Activated CD8-positive, alpha-beta T cell treated with anti-CD3 and anti-CD28 coated beads for 36 hours (primary cell): Measurements from ENCODE around the gene EFCAB8. TPM values are rescaled to one million over a fixed set of nuclear protein-coding genes. Genes with fewer than 3 reads are reported as not detected.
A peak's percentile ranks its signal among the peaks of the same experiment; 100 is the strongest.

Experiments
- ATAC-seq: fragments of 200-7000 bp; cut with Tn5 transposase; one replicate; pipeline ENCODE4 v1.10.0; 2021; ENCODE audit warnings: mild to moderate bottlenecking, moderate library complexity
- CTCF ChIA-PET: fragments of 350-600 bp; sonication (Branson Sonifier 250); formaldehyde crosslinking; loops from one replicate; lab custom pipeline; 2021; ENCODE audit warnings: antibody characterized with exemption; lab: Charles Lee
- POLR2A ChIA-PET: fragments of 350-600 bp; sonication (Branson Sonifier 250); formaldehyde crosslinking; loops from one replicate; lab custom pipeline; 2021; ENCODE audit warnings: antibody characterized with exemption; lab: Charles Lee
- DNase-seq: peaks from one replicate; pipeline ENCODE4 v3.0.0-alpha.2; 2020
- H3K27ac Mint-ChIP-seq: one replicate; pipeline ENCODE4 v1.8.0; 2021; ENCODE audit warnings: mild to moderate bottlenecking, mixed read lengths
- H3K27me3 Mint-ChIP-seq: one replicate; pipeline ENCODE4 v1.8.0; 2021; ENCODE audit warnings: mixed read lengths
- H3K36me3 Mint-ChIP-seq: one replicate; pipeline ENCODE4 v1.8.0; 2021; ENCODE audit warnings: low read depth, mixed read lengths
- H3K4me1 Mint-ChIP-seq: one replicate; pipeline ENCODE4 v1.8.0; 2021; ENCODE audit warnings: low read depth, mixed read lengths
- H3K4me3 Mint-ChIP-seq: one replicate; pipeline ENCODE4 v1.8.0; 2021; ENCODE audit warnings: mild to moderate bottlenecking, moderate library complexity, mixed read lengths
- H3K9me3 Mint-ChIP-seq: one replicate; pipeline ENCODE4 v1.8.0; 2021; ENCODE audit warnings: mixed read lengths
- intact Hi-C: fragments of 100-400 bp; cut with micrococcal nuclease; formaldehyde crosslinking; loops from one replicate; pipeline ENCODE4 v1.10.0; 2022
- total RNA-seq, 2 experiments: library from RNA; stranded (reverse); gene quantifications; one replicate each; pipeline ENCODE4 v1.2.3, GENCODE V29; 2021
- TF ChIP-seq, protein P1 (sequence below): fragments of 200-600 bp; IDR thresholded peaks from one replicate; pipeline ENCODE4 v1.8.0; 2022; ENCODE audit warnings: antibody characterized with exemption, mild to moderate bottlenecking

EFCAB8 gene
- total RNA-seq, 2 experiments from 2014 or later: 0.89 to 0.92 TPM

DNA sequence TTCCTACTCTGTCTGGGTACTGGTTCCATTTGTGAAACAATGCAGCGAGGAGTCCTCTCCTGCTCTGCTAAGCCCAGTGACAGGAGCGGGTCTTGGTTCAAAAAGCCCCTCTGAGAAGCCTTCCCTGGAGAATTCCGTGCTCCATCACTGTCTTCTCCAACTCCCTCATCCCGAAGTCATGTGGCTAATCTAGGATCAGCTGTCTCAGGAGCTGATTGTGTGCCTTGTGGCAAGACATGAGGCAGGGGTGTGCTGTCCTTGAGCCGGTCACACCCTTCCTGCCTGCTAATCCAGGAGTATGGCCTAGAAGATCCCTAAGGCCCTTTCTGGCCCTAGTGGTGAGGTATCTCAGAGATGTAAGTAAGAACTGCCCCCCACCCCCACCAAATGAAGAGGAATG, 72.0 kb downstream of the EFCAB8 start:
- Mint-ChIP-seq H3K9me3 (no peaks in the 10 kb centered on the region), H3K4me1 (peaks cover 1% of the 10 kb centered on the region), H3K4me3 (no peak overlapping the region), H3K27ac (no peak overlapping the region), H3K27me3 (no peaks in the 10 kb centered on the region), H3K36me3 (no peaks in the 10 kb centered on the region)
- ChIA-PET CTCF (no interaction called here), POLR2A (no interaction called here)
- DNase-seq (no peak), ATAC-seq (no peak)
- TF ChIP-seq, protein P1, sequence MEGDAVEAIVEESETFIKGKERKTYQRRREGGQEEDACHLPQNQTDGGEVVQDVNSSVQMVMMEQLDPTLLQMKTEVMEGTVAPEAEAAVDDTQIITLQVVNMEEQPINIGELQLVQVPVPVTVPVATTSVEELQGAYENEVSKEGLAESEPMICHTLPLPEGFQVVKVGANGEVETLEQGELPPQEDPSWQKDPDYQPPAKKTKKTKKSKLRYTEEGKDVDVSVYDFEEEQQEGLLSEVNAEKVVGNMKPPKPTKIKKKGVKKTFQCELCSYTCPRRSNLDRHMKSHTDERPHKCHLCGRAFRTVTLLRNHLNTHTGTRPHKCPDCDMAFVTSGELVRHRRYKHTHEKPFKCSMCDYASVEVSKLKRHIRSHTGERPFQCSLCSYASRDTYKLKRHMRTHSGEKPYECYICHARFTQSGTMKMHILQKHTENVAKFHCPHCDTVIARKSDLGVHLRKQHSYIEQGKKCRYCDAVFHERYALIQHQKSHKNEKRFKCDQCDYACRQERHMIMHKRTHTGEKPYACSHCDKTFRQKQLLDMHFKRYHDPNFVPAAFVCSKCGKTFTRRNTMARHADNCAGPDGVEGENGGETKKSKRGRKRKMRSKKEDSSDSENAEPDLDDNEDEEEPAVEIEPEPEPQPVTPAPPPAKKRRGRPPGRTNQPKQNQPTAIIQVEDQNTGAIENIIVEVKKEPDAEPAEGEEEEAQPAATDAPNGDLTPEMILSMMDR: no peak
- intact Hi-C loops: no loop called here

DNA sequence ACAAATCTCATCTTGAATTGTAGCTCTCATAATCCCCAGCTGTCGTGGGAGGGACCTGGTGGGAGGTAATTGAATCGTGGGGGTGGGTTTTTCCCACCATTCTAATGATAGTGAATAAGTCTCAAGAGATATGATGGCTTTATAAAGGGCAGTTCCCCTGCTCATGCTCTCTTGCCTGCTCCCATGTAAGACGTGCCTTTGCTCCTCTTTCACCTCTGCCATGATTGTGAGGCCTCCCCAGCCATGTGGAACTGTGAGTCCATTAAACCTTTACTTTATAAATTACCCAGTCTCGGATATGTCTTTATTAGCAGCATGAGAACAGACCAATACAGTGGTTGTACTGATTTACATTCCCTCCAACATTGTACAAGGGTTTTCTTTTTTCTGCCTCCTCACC, 75.9 kb downstream of the EFCAB8 start:
- Mint-ChIP-seq H3K9me3 (no peaks in the 10 kb centered on the region), H3K27ac (no peak overlapping the region), H3K36me3 (no peaks in the 10 kb centered on the region), H3K4me1 (peaks cover 1% of the 10 kb centered on the region), H3K4me3 (no peak overlapping the region), H3K27me3 (no peaks in the 10 kb centered on the region)
- no peak for DNase-seq
- TF ChIP-seq, protein P1: no peak
- POLR2A ChIA-PET: no interaction called here
- intact Hi-C loops: no loop called here
- CTCF ChIA-PET: interaction anchor here (4.5 kb wide), 1 partner anchor 11 kb away, joined by 28 read pairs; no protein-coding TSS in a partner anchor
- ATAC-seq: no peak

DNA sequence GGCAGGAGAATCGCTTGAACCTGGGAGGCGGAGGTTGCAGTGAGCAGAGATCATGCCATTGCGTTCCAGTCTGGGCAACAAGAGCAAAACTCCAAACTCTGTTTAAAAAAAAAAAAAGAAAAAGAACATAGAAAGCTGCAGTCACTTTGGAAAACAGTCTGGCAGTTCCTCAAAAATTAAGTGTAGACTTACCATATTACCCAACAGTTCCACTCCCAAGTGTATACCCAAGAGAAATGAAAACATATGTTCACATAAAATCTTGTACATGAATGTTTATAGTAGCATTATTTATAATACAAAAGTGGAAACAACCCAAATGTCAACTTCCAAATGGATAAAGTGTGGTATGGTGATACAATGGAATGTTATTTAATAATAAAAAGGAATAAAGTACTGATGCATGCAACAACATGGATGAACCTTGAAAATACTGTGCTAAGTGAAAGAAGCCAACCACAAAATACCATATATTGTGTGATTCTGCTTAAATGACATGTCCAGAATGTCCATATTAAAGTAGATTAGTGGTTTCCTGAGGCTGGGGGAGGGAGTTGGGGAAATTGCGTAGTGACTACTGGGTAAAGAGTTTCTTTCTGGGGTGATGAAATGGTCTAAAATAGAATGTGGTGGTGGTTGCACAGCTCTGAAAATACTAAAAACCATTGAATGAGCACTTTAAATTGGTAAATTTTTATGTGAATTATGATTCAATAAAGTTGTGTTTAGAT, 82.6 kb downstream of the EFCAB8 start:
- ChIA-PET POLR2A (no interaction called here), CTCF (no interaction called here)
- no peaks in the 10 kb centered on the region for H3K36me3 Mint-ChIP-seq
- no peaks in the 10 kb centered on the region for H3K27me3 Mint-ChIP-seq
- H3K4me1 Mint-ChIP-seq: peaks cover 11% of the 10 kb centered on the region
- no peak for ATAC-seq
- intact Hi-C loops: no loop called here
- no peaks in the 10 kb centered on the region for H3K9me3 Mint-ChIP-seq
- H3K4me3 Mint-ChIP-seq: no peak overlapping the region
- DNase-seq: no peak
- TF ChIP-seq, protein P1: no peak
- no peak overlapping the region for H3K27ac Mint-ChIP-seq

DNA sequence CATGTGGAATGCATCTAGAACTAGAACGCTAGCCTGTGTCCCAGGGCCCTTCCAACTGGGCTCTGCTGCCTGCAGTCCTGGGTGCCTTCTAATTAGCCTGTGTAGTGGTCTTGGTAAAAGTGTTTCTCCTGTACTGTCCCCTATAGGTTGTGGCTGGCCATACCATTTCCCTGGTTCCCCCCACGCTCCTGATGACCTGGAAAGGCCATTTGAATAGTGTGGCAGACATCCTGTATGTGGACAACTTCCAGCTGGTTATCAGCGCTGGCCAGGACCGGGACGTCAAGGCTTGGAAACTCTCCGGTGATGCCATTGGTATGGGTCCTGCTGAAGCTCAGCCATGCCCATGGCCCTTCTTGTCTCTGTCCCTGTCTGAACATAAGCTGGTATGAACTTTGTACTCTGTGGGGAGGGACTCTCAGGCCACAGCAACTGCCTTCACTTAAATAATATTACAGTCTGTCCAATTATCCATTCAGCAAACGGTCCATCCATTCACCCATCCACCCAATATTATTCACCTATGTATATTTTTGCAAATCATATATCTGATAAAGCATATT, 84.8 kb downstream of the EFCAB8 start:
- POLR2A ChIA-PET: no interaction called here
- TF ChIP-seq, protein P1: no peak
- H3K36me3 Mint-ChIP-seq: no peaks in the 10 kb centered on the region
- no peak overlapping the region for H3K4me3 Mint-ChIP-seq
- ATAC-seq: no peak
- DNase-seq: no peak
- intact Hi-C loops: no loop called here
- CTCF ChIA-PET: interaction anchor here (0.9 to 4.5 kb wide), 8 partner anchors 8 to 422 kb away, joined by 3 to 38 read pairs (median 20); partner anchors contain the start of gene SUN5
- no peak overlapping the region for H3K27ac Mint-ChIP-seq
- no peaks in the 10 kb centered on the region for H3K27me3 Mint-ChIP-seq
- no peaks in the 10 kb centered on the region for H3K9me3 Mint-ChIP-seq
- H3K4me1 Mint-ChIP-seq: peaks cover 15% of the 10 kb centered on the region

DNA sequence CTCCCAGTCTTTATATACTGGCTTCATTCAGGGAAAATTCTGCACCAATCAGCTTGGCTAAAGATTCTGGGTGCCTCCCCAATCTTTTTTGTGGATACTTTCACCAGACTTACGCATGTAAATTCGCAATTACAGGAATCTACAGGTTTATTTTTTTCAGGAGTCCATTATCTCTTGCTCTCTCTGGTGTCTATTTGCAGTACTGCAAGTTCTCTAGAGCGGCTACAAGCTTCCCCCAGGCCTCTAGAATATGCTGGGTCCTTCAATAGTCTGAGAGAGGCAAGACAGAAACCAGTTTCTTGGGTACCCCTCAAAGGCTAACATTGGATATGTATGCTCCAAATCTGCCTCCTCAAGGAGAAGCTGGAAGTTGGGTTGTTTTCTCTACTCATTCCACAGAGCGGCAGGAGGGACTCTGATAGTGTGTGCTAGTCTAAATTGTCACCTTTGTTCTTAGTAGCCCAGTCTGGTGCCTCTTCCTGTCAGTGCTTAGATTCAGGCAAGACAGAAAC, 87.0 kb downstream of the EFCAB8 start:
- ATAC-seq (peak; percentile 97), DNase-seq (peak; percentile 37)
- H3K4me1 Mint-ChIP-seq: peaks cover 28% of the 10 kb centered on the region
- no peaks in the 10 kb centered on the region for H3K36me3 Mint-ChIP-seq
- H3K9me3 Mint-ChIP-seq: no peaks in the 10 kb centered on the region
- H3K27ac Mint-ChIP-seq: peak overlapping the region; percentile 84
- H3K4me3 Mint-ChIP-seq: no peak overlapping the region
- ChIA-PET CTCF (interaction anchor here (0.7 to 4.5 kb wide), 37 partner anchors 9 to 353 kb away, joined by 3 to 40 read pairs (median 4); partner anchors contain the start of genes C20orf203 and SUN5), POLR2A (interaction anchor here (0.7 to 2.8 kb wide), 4 partner anchors 22 to 51 kb away, joined by 3 to 10 read pairs (median 3); no protein-coding TSS in a partner anchor)
- intact Hi-C loops: loop anchor here (5.0 kb wide), 1 partner anchor 153 kb away; no protein-coding TSS in a partner anchor
- no peaks in the 10 kb centered on the region for H3K27me3 Mint-ChIP-seq
- TF ChIP-seq, protein P1: peak; percentile 80
